GM21529 (cell line): ENCODE results near the gene HBB.

Experiments
- ATAC-seq: cut with Tn5 transposase; IDR thresholded peaks from one replicate; pipeline ENCODE4 v1.9.1; 2021; ENCODE audit not compliant: unreplicated experiment

HBB gene

GRCh38 chr11:5247472-5248192, 20.8 kb upstream of the HBB start:
- no peak for ATAC-seq

DNA sequence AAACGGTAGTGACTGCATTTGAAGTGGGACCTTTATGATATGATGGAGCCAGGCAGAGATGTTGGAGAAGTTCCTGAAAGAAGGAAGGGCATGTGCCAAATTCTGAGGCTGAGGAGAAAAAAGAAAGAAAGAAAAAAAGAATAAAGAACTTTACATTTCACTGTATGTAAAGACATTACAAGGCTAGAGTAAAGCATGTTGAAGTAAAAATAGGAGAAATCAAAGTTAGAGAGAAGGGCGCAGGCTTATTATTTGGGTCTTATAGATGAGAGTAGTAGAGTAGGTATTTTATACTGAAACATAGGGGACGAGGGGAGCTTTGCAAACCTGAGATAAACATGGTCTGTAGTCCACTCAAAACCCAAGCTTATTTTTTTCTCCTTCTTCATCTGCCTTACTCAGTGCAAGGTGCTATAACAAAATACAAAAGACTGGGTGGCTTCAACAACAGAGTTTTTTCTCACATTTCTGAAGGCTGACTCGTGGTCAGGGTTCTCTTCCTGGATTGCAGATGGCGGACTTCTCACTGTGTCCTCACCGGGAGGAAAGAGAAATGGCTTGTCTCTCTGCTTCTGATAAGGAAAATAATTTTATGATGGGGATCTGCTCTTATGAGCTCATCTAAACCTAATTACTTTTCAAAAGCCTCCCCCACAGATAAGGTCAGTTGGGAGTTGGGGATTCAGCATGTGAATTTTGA, 20.1 kb upstream of the HBB start:
- no peak for ATAC-seq

DNA sequence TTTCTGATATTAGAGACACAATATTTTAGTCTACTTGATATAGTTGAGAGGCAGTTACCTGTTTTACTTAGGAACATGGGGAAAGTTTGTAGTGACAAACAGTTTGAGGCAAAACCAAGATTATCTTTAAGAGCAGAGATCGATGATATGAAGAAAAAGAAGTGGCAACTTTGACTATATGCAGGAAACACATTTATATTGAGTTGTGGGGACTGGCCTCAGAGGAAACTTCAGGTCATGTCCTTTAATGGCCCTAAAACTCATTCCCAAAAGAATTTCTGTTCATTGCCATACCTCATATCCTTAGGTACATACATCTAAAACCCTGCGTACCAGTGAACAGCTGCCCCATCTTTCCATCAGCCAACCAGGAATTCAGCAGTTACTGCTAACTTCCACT, 18.3 kb upstream of the HBB start:
- no peak for ATAC-seq

DNA sequence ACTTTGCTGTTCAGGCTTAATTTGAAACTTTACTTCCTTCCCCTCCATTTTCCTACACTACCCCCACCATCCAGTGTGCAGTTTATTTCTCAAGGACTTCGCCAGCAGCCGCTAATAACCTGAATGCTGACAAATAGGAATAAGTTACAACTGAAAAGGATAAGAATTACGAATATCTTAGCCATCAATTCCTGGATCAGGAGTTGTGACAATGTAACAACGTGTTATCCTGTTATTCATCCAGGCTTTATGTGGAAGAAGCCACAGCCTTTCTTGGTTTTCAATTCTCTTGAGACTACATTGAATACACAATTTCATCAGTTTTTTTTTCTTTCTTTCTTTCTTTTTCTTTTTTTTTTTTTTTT, 16.9 kb upstream of the HBB start:
- no peak for ATAC-seq

GRCh38 chr11:5242933-5243815, 16.3 kb upstream of the HBB start:
- ATAC-seq = peak; percentile 70

GRCh38 chr11:5242208-5242607, 15.3 kb upstream of the HBB start:
- ATAC-seq = no peak

- no peak for ATAC-seq
Measured at GRCh38 chr11:5241458-5241857, 14.6 kb upstream of the HBB start.

DNA sequence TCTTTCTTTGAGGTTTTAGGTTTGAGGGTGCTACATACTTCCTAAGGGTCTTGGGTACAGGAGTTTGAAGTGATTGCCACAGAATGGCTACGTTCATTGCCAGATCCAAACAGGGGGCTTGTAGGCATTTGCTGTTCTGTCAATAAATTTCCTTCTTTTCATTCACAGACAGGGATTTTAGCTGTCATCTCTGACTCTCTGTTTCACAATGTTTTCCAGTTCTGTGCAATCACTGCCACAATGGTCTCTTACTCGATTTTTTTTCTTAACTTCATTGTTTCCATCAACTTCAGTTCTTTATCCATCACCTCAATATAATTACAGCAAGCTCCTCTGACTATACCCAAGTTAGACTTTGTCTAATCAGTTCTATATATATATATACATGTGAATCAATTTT, 13.6 kb upstream of the HBB start:
- no peak for ATAC-seq

DNA sequence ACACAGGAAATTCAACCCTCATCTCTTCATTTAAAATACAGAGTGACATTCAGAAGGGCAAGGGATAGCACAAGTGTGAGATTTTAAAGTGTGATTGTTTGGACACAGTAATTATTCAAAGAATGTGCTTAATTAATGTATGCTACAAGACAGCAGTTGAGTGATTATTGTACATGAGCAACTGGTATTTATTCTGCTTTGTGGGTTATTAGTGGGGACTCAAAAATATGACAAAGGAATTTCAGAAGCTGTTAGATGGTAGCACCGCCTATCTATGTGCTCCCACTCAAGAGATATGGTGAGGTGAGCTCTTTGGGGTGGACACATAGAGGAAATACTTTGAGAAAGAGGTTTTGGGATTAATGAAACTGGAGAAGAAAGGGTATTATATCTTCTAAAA, 13.2 kb upstream of the HBB start:
- ATAC-seq = no peak

DNA sequence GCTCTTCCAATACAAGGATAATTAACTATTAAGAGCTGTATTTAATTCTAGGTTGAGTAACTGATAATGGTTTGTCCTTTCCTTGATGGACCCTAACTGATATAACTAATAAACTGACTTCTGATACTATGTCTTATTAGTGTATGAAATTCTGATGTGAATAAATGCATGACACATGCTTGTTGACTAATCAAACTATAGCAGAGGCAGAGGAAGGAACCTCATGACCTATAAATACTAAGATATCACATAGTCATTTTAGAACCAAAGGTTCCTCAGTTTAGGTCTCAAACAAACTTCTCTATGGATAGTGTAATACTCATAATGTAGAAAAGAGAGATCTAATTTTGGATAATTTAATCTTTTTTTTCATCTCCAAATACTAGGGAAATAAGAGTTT, 12.2 kb upstream of the HBB start:
- no peak for ATAC-seq

- no peak for ATAC-seq
Measured at GRCh38 chr11:5238486-5238885, 11.6 kb upstream of the HBB start.

GRCh38 chr11:5237420-5237819, 10.5 kb upstream of the HBB start:
- ATAC-seq = no peak

GRCh38 chr11:5235364-5236095, 8.7 kb upstream of the HBB start:
- ATAC-seq = no peak

GRCh38 chr11:5234381-5234834, 7.5 kb upstream of the HBB start, which contains the start of gene HBD:
TSS of gene HBD (minus strand) at chr11:5234483. CDS start at chr11:5234433, 50 bp downstream.
- ATAC-seq = peak; percentile 84

- ATAC-seq = no peak
Measured at GRCh38 chr11:5233307-5233706, 6.4 kb upstream of the HBB start.

DNA sequence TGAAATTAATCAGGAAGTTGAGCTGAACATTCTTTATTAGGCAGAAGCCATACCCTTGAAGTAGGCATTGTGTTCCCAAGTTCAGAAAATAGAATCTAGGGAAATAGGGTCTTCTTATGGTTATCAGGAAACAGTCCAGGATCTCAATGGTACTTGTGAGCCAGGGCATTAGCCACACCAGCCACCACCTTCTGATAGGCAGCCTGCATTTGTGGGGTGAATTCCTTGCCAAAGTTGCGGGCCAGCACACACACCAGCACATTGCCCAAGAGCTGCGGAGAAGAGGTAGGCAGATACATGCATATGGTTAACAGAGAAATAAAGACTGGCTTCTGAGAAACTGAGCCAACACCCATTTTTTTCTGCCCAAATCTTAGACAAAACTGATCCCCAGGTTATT, 6.0 kb upstream of the HBB start:
- no peak for ATAC-seq

GRCh38 chr11:5232176-5232575, 5.3 kb upstream of the HBB start:
- no peak for ATAC-seq

DNA sequence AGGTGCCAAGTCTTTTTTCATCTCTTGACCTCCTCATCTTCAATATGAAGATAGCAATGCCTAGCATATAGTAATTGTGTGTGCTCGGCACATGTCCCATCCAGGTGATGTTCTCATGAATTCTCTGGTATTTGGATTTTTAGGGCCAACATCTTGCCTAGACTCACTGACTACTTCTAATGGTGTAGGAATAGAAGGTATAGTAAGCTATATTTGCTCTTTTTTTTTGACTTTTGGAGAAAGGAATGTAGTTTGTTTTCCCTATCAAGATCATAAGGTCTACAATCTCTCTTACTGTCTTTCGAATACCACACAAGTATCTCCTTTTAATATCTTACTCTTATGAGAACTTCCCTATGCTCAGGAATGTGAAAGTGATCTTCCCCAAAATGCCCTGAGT, 4.2 kb upstream of the HBB start:
- ATAC-seq = no peak

- ATAC-seq = no peak
Measured at GRCh38 chr11:5230266-5230665, 3.4 kb upstream of the HBB start.

DNA sequence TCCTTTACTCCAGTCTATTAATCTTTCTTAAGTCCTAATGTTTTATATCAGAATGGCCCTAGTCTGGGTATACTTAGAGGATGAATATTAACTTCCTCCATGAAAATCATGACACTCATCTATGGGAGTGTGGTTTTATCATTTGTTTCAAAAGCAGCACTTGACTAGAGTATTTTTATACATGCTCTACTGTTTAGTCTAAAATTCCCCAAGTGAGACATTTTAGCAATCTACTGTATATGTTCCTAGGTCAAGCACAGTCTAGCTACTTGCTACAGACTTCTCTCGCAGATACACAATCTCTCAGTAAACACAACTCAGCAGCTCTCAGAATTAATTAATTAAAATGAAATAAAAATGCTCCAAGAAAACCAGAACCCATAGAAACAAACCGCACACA, 2.9 kb upstream of the HBB start:
- ATAC-seq = no peak

DNA sequence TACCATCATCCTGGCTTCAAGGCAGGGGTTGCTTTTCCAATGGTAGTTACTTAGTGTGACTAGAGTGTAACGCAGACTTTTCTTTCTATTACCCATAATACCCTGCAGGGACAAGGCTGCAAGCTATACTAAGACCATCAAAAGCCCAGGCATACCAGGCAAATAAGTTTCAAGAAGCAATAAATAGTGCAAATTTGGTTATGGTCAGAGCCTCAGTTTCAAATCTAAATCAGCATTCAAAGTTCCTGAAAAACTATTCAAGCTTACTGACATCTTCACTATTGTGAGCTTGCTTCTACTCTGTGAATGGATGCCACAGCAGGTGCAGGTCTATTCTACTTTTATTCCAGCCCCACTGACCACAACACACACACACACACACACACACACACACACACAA, 2.5 kb upstream of the HBB start:
- no peak for ATAC-seq
